H1 (cell line): Measurements from ENCODE around the gene ANKS1B.

Source experiments
- EZH2 ChIP-seq: fragments of 200-600 bp; sonication (generic); IDR thresholded peaks from 2 replicates; pipeline ENCODE4 v1.7.1; 2012; ENCODE audit warnings: low read depth, mild to moderate bottlenecking, moderate library complexity, low read length, inconsistent platforms; ENCODE audit not compliant: severe bottlenecking
- PHF8 ChIP-seq: fragments of 200-600 bp; sonication (generic); conservative IDR thresholded peaks from 2 replicates; pipeline ENCODE4 v1.7.1; 2012; ENCODE audit warnings: low read depth, mild to moderate bottlenecking, inconsistent platforms, low read length, moderate library complexity
- RNF2 ChIP-seq: fragments of 200-900, 300-1000 bp; sonication (generic); IDR thresholded peaks from 2 replicates; pipeline ENCODE4 v1.7.1; 2016; ENCODE audit warnings: borderline replicate concordance, low read depth, mild to moderate bottlenecking, antibody characterized with exemption, low read length; ENCODE audit not compliant: poor library complexity, severe bottlenecking; ENCODE audit errors: missing control alignments
- TEAD4 ChIP-seq: IDR thresholded peaks from 2 replicates; pipeline ENCODE4 v1.6.1; 2012; ENCODE audit warnings: low read depth, low read length, inconsistent platforms, mixed read lengths
- ZNF274 ChIP-seq: IDR thresholded peaks from 2 replicates; pipeline ENCODE4 v1.7.0; 2012; ENCODE audit warnings: low read length, borderline replicate concordance; ENCODE audit errors: extremely low read depth
- TF ChIP-seq, protein P1 (sequence below), 3 experiments: IDR thresholded peaks; 1 replicate in 2 of 3; 2 replicates in 1 of 3; pipeline versions ENCODE4 v1.5.1 to v1.6.1; 2011; ENCODE audit warnings: low read length in 3 of 3, mild to moderate bottlenecking in 3 of 3, inconsistent platforms in 2 of 3, low read depth in 1 of 3, moderate library complexity in 1 of 3; ENCODE audit not compliant: insufficient read depth in 1 of 3; ENCODE audit errors: control extremely low read depth in 1 of 3

DNA sequence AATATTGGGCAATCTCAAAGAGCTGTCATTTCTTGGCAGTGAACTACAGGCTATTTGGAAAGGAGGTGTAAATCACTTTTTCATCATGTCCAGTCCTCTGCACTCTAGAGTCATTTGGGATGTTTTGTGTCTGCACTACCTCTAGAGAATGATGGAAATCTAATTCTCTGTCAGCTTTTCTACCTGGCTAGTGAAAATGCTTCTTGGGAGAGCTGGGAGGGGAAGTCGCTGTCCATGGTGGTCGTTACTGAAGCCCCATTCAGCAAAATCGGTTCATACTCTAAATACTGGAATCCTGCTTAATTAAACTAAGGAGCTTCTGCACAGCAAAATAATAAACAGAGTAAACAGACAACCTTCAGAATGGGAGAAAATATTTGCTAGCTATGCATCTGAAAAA lies 1087.8 kb downstream of the ANKS1B start:
- TF ChIP-seq TEAD4 (no peak), PHF8 (no peak), RNF2 (no peak), EZH2 (no peak), ZNF274 (no peak)
- TF ChIP-seq, protein P1, sequence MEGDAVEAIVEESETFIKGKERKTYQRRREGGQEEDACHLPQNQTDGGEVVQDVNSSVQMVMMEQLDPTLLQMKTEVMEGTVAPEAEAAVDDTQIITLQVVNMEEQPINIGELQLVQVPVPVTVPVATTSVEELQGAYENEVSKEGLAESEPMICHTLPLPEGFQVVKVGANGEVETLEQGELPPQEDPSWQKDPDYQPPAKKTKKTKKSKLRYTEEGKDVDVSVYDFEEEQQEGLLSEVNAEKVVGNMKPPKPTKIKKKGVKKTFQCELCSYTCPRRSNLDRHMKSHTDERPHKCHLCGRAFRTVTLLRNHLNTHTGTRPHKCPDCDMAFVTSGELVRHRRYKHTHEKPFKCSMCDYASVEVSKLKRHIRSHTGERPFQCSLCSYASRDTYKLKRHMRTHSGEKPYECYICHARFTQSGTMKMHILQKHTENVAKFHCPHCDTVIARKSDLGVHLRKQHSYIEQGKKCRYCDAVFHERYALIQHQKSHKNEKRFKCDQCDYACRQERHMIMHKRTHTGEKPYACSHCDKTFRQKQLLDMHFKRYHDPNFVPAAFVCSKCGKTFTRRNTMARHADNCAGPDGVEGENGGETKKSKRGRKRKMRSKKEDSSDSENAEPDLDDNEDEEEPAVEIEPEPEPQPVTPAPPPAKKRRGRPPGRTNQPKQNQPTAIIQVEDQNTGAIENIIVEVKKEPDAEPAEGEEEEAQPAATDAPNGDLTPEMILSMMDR (IDR thresholded peaks at IDR 0.05; ENCODE audit: control extremely low read depth in 1 of 3, insufficient read depth in 1 of 3, low read depth in 1 of 3, low read length in 3 of 3) = no peak
